Measurements from ENCODE around the gene TP53I3.

DNA sequence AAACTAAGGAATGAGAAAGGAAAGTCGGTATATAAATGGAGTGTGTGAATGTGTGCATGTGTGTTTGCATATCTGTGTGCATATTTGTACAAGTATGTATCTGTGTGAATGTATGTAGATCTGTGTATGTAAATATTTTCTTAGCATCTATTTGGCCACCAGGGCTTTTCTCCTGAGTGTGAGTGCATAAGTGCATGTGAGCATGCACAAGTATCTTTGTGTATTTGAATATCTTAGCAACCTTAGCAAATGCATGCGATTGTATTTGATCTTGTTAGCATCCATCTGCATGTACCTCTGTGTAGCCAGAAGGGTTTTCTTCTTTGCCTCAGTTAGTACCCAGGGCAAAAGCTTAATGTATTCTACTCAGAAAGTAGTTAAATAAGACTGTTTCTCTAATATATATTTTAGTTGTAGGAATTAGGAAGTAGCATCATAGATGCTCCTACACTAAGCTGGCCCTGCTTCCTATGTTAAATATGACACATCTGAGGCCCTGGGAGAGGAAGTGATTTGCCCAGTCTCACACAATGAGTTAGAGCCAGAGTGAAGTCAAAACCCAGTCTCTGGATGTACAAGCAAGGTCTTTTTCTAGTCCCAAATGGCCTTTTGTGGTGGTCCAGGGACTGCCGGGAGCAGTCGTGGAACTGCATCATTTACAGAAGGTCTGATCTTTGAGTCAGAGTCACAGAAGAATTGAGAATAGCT, 25.9 kb downstream of the TP53I3 start:
- TF ChIP-seq, protein P1, sequence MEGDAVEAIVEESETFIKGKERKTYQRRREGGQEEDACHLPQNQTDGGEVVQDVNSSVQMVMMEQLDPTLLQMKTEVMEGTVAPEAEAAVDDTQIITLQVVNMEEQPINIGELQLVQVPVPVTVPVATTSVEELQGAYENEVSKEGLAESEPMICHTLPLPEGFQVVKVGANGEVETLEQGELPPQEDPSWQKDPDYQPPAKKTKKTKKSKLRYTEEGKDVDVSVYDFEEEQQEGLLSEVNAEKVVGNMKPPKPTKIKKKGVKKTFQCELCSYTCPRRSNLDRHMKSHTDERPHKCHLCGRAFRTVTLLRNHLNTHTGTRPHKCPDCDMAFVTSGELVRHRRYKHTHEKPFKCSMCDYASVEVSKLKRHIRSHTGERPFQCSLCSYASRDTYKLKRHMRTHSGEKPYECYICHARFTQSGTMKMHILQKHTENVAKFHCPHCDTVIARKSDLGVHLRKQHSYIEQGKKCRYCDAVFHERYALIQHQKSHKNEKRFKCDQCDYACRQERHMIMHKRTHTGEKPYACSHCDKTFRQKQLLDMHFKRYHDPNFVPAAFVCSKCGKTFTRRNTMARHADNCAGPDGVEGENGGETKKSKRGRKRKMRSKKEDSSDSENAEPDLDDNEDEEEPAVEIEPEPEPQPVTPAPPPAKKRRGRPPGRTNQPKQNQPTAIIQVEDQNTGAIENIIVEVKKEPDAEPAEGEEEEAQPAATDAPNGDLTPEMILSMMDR (IDR thresholded peaks at IDR 0.05 in 4 of 5, conservative IDR thresholded peaks at IDR 0.05 in 1 of 5): no peak
- TF ChIP-seq POLR2A (IDR thresholded peaks at IDR 0.05): no peak
